Upper lobe of left lung (tissue), 6 donors: ENCODE data around the gene SLC15A1. TPM values are rescaled to one million over a fixed set of nuclear protein-coding genes. Genes with fewer than 3 reads are reported as not detected.
"Not testable (repeated sequence)": the region's sequence is repeated elsewhere in the genome, so short reads cannot be mapped to it uniquely, and the experiment has no call there.

Source experiments
- ATAC-seq, 2 donors: fragments of 200-7000 bp; cut with Tn5 transposase; one replicate each; pipeline ENCODE4 v1.9.1; 2022; ENCODE audit warnings: mild to moderate bottlenecking in 2 of 2, moderate library complexity in 2 of 2; ENCODE audit not compliant: low FRiP score in 2 of 2
- DNase-seq, 2 donors: peaks; one replicate each; pipeline ENCODE4 v3.0.0-alpha.2; 2019 to 2020
- H3K27ac ChIP-seq, 4 donors: fragments of 200-600 bp; sonication (generic); one replicate each; pipeline ENCODE4 v1.5.1; 2016 to 2019
- H3K27me3 ChIP-seq, 4 donors: fragments of 200-600 bp; sonication (generic); one replicate each; pipeline ENCODE4 v1.5.1; 2017 to 2019
- H3K36me3 ChIP-seq, 4 donors: fragments of 200-600 bp; sonication (generic); one replicate each; pipeline ENCODE4 v1.5.1; 2016 to 2019
- H3K4me1 ChIP-seq, 4 donors: fragments of 200-600 bp; sonication (generic); one replicate each; pipeline ENCODE4 v1.5.1; 2018 to 2019
- H3K4me3 ChIP-seq, 4 donors: fragments of 200-600 bp; sonication (generic); one replicate each; pipeline ENCODE4 v1.5.1; 2017 to 2019; ENCODE audit warnings: mild to moderate bottlenecking in 2 of 4, moderate library complexity in 1 of 4
- H3K9me3 ChIP-seq, 4 donors: fragments of 200-600 bp; sonication (generic); one replicate each; pipeline ENCODE4 v1.5.1; 2018 to 2019
- EP300 ChIP-seq, 4 donors: sonication (generic); formaldehyde crosslinking; IDR thresholded peaks; one replicate each; pipeline ENCODE4 v1.5.1; 2017; ENCODE audit warnings: antibody characterized with exemption in 4 of 4, control low read depth in 2 of 4
- POLR2A ChIP-seq, 4 donors: fragments of 450-650 bp; IDR thresholded peaks; one replicate each; pipeline ENCODE4 v1.5.1; 2016 to 2017; ENCODE audit warnings: antibody characterized with exemption in 4 of 4, mild to moderate bottlenecking in 2 of 4
- POLR2AphosphoS5 ChIP-seq, 2 donors: sonication (generic); formaldehyde crosslinking; IDR thresholded peaks; one replicate each; pipeline ENCODE4 v1.5.1; 2017; ENCODE audit warnings: antibody characterized with exemption in 2 of 2
- WGBS, 2 donors: methylation state at CpG; one replicate each; pipeline ENCODE4 v1.1.5; 2017 to 2018; 5-methylcytosine and 5-hydroxymethylcytosine counted together
- small RNA-seq, 4 donors: library from RNA; depleted of rRNA; stranded (forward); fragments of <200 nt; gene quantifications; one replicate each; pipeline ENCODE3, GENCODE V24; 2016
- total RNA-seq, 6 donors: library from RNA; depleted of rRNA in 4 of 6; stranded (reverse); fragments of >200 nt in 4 of 6; gene quantifications; one replicate each; pipeline versions ENCODE4 v1.1.0 to v1.2.1, GENCODE V29; 2016 to 2021
- TF ChIP-seq, protein P1 (sequence below), 6 experiments: fragments of 450-650 bp in 4 of 6; fragments of 200-600 bp in 2 of 6; sonication (generic) in 2 of 6; IDR thresholded peaks; one replicate each; pipeline ENCODE4 v1.5.1; 2016 to 2019; ENCODE audit warnings: antibody characterized with exemption in 6 of 6
- donor health status: DM: no; HTN: no; CAD: no; lungs with moderate emphysema.
- donor health status: DM: no; HTN: yes; CAD: no; lungs with severe emphysema.

Gene SLC15A1
- total RNA-seq, 6 donors from 2014 or later, result 0.07 to 0.23 (median 0.15) TPM; not detected in 3

DNA sequence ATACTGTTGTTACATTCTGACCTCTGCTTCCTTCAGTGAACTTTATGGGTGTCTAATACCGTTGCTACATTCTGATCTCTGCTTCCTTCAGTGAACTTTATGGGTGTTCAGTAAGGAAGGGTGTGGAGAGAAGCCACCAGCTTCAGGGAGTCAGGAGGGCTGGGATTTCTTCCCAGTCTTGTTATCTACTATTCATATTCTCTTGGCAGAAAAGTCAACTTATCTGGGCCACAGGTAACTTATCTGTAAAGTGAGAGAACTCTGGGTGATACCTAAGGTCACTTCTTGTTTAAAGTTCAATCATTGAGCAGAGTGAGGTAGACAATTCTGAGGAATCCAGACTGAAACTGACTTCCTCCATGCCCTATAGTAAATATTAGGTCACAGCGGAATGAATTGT is 104.3 kb downstream of the SLC15A1 start:
- Histone ChIP-seq H3K27me3 (no peaks in the 10 kb centered on the region), H3K27ac (no peak overlapping the region), H3K9me3 (no peaks in the 10 kb centered on the region), H3K4me1 (peaks cover 0 to 2% (median under 1%) of the 10 kb centered on the region in 4 donors), H3K4me3 (no peak overlapping the region), H3K36me3 (no peaks in the 10 kb centered on the region)
- DNase-seq (no peak), ATAC-seq (no peak)
- 60 to 62% methylated on average over 2 of the region's 2 CpGs for WGBS, 2 donors
- TF ChIP-seq POLR2AphosphoS5 (IDR thresholded peaks at IDR 0.05) (no peak), POLR2A (IDR thresholded peaks at IDR 0.05) (no peak)

DNA sequence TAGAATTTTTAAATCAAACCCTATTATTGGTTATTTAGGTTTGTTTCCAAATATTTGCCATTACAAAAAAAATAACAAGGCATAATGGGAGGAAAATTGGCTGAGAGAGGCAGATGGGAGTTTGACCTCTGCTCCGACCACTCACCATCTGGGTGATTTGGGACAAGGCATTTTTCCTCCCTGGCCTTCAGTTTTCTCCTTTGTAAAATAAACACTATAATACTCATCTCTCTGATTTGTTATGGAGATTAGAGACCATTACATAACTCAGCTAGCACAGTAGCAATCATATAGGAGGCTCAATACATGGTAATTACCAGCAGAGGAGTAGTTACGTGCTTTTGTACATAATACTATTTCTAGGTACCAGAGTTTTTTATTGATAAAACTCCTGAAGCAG is 105.4 kb downstream of the SLC15A1 start:
- no peak for TF ChIP-seq POLR2A (IDR thresholded peaks at IDR 0.05)
- TF ChIP-seq EP300 (IDR thresholded peaks at IDR 0.05), result no peak
- no peak for TF ChIP-seq POLR2AphosphoS5 (IDR thresholded peaks at IDR 0.05)
- TF ChIP-seq, protein P1, sequence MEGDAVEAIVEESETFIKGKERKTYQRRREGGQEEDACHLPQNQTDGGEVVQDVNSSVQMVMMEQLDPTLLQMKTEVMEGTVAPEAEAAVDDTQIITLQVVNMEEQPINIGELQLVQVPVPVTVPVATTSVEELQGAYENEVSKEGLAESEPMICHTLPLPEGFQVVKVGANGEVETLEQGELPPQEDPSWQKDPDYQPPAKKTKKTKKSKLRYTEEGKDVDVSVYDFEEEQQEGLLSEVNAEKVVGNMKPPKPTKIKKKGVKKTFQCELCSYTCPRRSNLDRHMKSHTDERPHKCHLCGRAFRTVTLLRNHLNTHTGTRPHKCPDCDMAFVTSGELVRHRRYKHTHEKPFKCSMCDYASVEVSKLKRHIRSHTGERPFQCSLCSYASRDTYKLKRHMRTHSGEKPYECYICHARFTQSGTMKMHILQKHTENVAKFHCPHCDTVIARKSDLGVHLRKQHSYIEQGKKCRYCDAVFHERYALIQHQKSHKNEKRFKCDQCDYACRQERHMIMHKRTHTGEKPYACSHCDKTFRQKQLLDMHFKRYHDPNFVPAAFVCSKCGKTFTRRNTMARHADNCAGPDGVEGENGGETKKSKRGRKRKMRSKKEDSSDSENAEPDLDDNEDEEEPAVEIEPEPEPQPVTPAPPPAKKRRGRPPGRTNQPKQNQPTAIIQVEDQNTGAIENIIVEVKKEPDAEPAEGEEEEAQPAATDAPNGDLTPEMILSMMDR (IDR thresholded peaks at IDR 0.05), result no peak
- no peak overlapping the region for H3K27ac ChIP-seq
- DNase-seq, result no peak
- ATAC-seq, result no peak
- H3K27me3 ChIP-seq, result no peaks in the 10 kb centered on the region
- no peaks in the 10 kb centered on the region for H3K4me1 ChIP-seq
- WGBS, 2 donors, result 95 to 96% methylated on average over 2 of the region's 2 CpGs
- H3K4me3 ChIP-seq, result no peak overlapping the region
- H3K36me3 ChIP-seq, result no peaks in the 10 kb centered on the region
- no peaks in the 10 kb centered on the region for H3K9me3 ChIP-seq

DNA sequence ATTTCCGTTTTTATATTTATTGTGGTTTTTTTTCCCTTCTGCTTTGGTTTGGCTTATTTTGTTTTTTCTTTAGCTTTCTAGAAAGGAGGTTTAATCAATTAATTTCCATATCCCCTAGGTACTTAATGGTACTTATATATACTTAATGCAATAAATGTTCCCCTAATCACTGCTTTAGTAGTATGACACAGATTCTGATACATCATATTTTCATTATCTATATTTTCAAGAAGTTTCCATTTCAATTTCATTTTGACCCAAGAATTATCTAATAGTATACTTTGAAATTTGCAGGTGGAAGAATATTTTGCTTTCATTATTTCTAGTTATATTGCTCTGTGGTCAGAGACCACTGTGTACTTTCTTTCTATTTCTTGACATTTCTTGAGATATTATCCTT is 109.0 kb downstream of the SLC15A1 start:
- H3K36me3 ChIP-seq, result no peaks in the 10 kb centered on the region
- H3K4me3 ChIP-seq, result no peak overlapping the region
- TF ChIP-seq POLR2AphosphoS5 (IDR thresholded peaks at IDR 0.05) (no peak), EP300 (IDR thresholded peaks at IDR 0.05) (no peak), POLR2A (IDR thresholded peaks at IDR 0.05) (no peak)
- TF ChIP-seq, protein P1 (IDR thresholded peaks at IDR 0.05), result no peak
- H3K27me3 ChIP-seq, result no peaks in the 10 kb centered on the region
- H3K4me1 ChIP-seq, result no peaks in the 10 kb centered on the region
- WGBS, 2 donors, result 57 to 70% methylated on average over 1 of the region's 1 CpG
- no peak for DNase-seq
- no peak for ATAC-seq
- no peak overlapping the region for H3K27ac ChIP-seq
- no peaks in the 10 kb centered on the region for H3K9me3 ChIP-seq

DNA sequence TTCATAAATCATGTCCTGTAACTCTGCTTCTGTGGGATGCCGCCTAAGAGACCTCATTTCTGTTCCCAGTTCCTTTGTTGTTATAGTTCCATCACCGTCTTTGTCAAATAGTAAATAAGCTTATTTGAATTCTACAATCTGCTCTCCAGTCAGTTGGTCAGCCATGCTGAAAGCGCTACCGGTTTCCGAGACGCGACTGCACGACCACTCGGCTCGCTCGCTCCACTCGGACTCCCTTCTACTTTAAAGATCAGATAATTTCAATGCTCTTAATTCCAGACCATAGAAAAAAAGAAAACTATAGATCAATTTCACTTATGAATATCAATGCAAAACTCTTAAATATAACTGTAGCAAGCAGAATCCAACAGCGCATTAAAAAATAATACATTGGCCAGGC is 111.4 kb downstream of the SLC15A1 start:
- TF ChIP-seq POLR2A (IDR thresholded peaks at IDR 0.05) (no peak), POLR2AphosphoS5 (IDR thresholded peaks at IDR 0.05) (no peak), EP300 (IDR thresholded peaks at IDR 0.05) (no peak)
- TF ChIP-seq, protein P1 (IDR thresholded peaks at IDR 0.05), result no peak
- Histone ChIP-seq H3K27ac (no peak overlapping the region), H3K4me1 (no peaks in the 10 kb centered on the region), H3K27me3 (no peaks in the 10 kb centered on the region), H3K4me3 (no peak overlapping the region), H3K36me3 (no peaks in the 10 kb centered on the region), H3K9me3 (no peaks in the 10 kb centered on the region)
- DNase-seq, result peak in 1 of 2 donors; percentile 32
- WGBS, 2 donors, result 93% methylated on average over 13 of the region's 13 CpGs
- no peak for ATAC-seq

DNA sequence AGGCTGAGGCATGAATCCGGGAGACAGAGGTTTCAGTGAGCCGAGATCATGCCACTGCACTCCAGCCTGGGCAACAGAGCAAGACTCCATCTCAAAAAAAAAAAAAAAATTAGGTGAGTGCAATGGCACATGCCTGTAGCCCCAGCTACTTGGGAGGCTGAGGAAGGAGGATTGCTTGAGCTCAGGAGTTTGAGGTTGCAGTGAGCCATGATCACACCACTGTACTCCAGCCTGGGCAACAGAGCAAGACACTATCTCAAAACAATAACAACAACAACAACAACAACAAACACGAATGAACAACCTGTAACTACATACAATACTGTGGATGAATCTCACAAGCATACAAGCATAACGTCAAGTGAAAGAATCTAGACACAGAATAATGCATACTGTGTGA is 112.7 kb downstream of the SLC15A1 start:
- 89 to 90% methylated on average over 4 of the region's 4 CpGs for WGBS, 2 donors
- H3K27me3 ChIP-seq, H3K4me1 ChIP-seq, H3K27ac ChIP-seq, DNase-seq, H3K9me3 ChIP-seq, ATAC-seq, H3K36me3 ChIP-seq, H3K4me3 ChIP-seq: not testable (repeated sequence)

DNA sequence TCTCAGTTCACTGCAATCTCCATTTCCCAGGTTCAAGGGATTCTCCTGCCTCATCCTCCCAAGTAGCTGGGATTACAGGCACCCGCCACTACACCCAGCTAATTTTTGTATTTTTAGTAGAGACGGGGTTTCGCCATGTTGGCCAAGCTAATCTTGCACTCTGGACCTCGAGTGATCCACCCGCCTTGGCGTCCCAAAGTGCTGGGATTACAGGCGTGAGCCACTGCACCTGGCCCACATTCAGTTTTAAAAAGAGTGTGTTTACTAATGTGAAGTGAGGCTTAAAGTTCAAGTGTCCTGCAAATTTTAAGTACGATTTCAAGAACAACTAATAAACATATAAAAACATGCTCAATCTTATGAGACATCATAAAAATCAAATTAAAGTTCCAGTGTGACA is 114.1 kb downstream of the SLC15A1 start:
- ATAC-seq, H3K27me3 ChIP-seq, DNase-seq, H3K36me3 ChIP-seq, H3K4me3 ChIP-seq, H3K4me1 ChIP-seq, H3K27ac ChIP-seq, H3K9me3 ChIP-seq: not testable (repeated sequence)
- 70 to 71% methylated on average over 8 of the region's 8 CpGs for WGBS, 2 donors

Small RNA genes lying within 50 kb of the gene (small RNA-seq; reads per million reads assigned to genes)
- 0 reads per million in 4 donors for gene RN7SL60P

Other genes starting within 250 kb of the SLC15A1 start
- gene STK24, start 175.6 kb downstream of the SLC15A1 start, total RNA-seq, result 10 to 100 TPM; 51.3 to 89.8 (median 78.6) TPM
- 100 to 1,000 TPM; 155 to 284 (median 170) TPM for gene DOCK9, start 225.4 kb upstream of the SLC15A1 start, total RNA-seq